Neutrophil (primary cell): ENCODE data around the gene G3BP2.

Source experiments
- H3K27ac ChIP-seq: fragments of 200-600 bp; sonication (generic); 2 replicates; pipeline ENCODE4 v1.5.1; 2016; ENCODE audit warnings: mild to moderate bottlenecking, moderate library complexity
- H3K27me3 ChIP-seq: fragments of 200-600 bp; sonication (generic); 2 replicates; pipeline ENCODE4 v1.6.0; 2016; ENCODE audit warnings: mild to moderate bottlenecking
- H3K36me3 ChIP-seq: fragments of 200-600 bp; sonication (generic); 2 replicates; pipeline ENCODE4 v1.5.1; 2017
- H3K4me1 ChIP-seq, 2 experiments: fragments of 200-600 bp in 1 of 2; sonication (generic) in 1 of 2; 1 replicate in 1 of 2; 2 replicates in 1 of 2; pipeline versions ENCODE4 v1.5.1 to v1.6.1; 2013 to 2016; ENCODE audit warnings: low read depth in 1 of 2, low read length in 1 of 2, mild to moderate bottlenecking in 1 of 2, moderate library complexity in 1 of 2; ENCODE audit not compliant: control insufficient read depth in 1 of 2, insufficient read depth in 1 of 2
- H3K4me3 ChIP-seq, 2 experiments: fragments of 200-600 bp in 1 of 2; sonication (generic) in 1 of 2; 1 replicate in 1 of 2; 2 replicates in 1 of 2; pipeline ENCODE4 v1.5.1; 2013 to 2016; ENCODE audit warnings: low read depth in 1 of 2, low read length in 1 of 2, mild to moderate bottlenecking in 1 of 2, moderate library complexity in 1 of 2
- H3K9me3 ChIP-seq: fragments of 200-600 bp; sonication (generic); 2 replicates; pipeline ENCODE4 v1.5.1; 2016
- CTCF ChIP-seq: fragments of 200-600 bp; sonication (generic); IDR thresholded peaks from 2 replicates; pipeline ENCODE4 v1.5.1; 2016; ENCODE audit warnings: antibody characterized with exemption

The G3BP2 gene

GRCh38 chr4:75605928-75606327 is 67.3 kb downstream of the G3BP2 start:
- Histone ChIP-seq H3K9me3 (no peaks in the 10 kb centered on the region), H3K4me1 (no peaks in the 10 kb centered on the region), H3K36me3 (no peaks in the 10 kb centered on the region), H3K27me3 (no peaks in the 10 kb centered on the region), H3K4me3 (no peak overlapping the region), H3K27ac (no peak overlapping the region)
- no peak for TF ChIP-seq CTCF

DNA sequence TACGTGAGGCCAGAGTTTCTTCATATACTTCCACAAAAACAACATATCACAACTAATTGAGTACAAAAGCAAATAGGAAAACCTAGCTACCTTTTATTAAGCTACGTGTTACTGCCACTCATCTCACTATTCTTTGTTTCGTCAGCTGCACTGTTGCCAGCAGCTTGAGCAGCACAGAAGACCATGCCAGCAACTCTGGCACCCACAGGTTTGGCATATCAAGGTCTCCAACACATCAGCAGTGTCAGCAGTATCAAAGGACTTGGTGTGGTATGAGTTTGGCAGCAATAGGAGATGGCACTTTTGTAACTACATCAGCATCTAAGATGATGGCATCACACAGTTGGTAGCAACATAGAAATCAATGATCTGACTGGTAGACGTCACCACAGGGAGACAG is 73.6 kb downstream of the G3BP2 start:
- Histone ChIP-seq H3K4me1 (no peaks in the 10 kb centered on the region), H3K27ac (no peak overlapping the region), H3K27me3 (no peaks in the 10 kb centered on the region), H3K4me3 (no peak overlapping the region), H3K36me3 (no peaks in the 10 kb centered on the region), H3K9me3 (no peaks in the 10 kb centered on the region)
- no peak for TF ChIP-seq CTCF

GRCh38 chr4:75598390-75598789 is 74.8 kb downstream of the G3BP2 start:
- Histone ChIP-seq H3K9me3 (no peaks in the 10 kb centered on the region), H3K36me3 (no peaks in the 10 kb centered on the region), H3K27me3 (no peaks in the 10 kb centered on the region), H3K4me3 (no peak overlapping the region), H3K27ac (no peak overlapping the region), H3K4me1 (no peaks in the 10 kb centered on the region)
- TF ChIP-seq CTCF, result no peak

DNA sequence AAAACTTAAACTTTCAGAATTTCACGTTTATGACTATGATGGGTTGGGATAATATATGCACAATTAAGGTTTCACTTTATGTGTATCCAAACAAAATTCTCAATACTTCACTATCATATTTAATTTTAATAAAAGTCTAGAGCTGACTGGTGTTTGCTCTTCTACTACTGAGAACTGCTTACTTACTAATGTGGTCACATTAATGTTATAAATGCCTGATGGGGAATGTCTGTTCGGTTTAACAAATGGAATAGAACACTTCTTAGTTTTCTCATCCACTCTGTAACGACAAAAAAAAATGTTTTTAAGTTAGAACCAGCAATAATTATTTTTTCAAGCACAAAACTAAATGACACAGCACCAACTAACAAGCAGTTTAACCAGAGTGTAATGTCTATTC is 77.2 kb downstream of the G3BP2 start:
- Histone ChIP-seq H3K9me3 (no peaks in the 10 kb centered on the region), H3K27ac (no peak overlapping the region), H3K36me3 (no peaks in the 10 kb centered on the region), H3K4me1 (no peaks in the 10 kb centered on the region), H3K4me3 (no peak overlapping the region), H3K27me3 (no peaks in the 10 kb centered on the region)
- no peak for TF ChIP-seq CTCF

DNA sequence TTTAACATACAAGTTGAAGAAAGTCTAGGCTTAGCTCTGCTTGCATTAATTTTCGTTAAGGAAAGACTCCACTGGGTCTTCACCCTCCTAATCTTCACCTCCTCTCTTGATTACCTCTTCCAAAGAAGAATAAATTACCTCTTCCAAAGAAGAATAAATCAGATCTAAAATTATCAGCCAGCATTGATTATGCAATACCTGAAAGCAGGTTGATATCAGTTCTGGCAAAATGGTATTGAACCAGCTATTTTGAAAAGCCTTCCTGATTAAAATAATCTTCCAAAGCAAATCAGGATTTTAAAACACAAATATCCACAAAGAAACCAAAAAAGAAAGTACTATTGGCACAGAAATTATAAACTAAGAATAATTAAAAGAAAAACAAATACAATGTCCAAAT is 79.8 kb downstream of the G3BP2 start:
- Histone ChIP-seq H3K36me3 (no peaks in the 10 kb centered on the region), H3K27me3 (no peaks in the 10 kb centered on the region), H3K4me1 (no peaks in the 10 kb centered on the region), H3K4me3 (no peak overlapping the region), H3K27ac (no peak overlapping the region), H3K9me3 (no peaks in the 10 kb centered on the region)
- no peak for TF ChIP-seq CTCF
